NCI-H1092 treated with DMSO at 0.1 percent for 48 hours (cell line): ENCODE data around the gene PIEZO1.

Source experiments
- DNase-seq: peaks from one replicate; lab custom pipeline; 2025; lab: John Stamatoyannopoulos, UW

PIEZO1 gene

DNA sequence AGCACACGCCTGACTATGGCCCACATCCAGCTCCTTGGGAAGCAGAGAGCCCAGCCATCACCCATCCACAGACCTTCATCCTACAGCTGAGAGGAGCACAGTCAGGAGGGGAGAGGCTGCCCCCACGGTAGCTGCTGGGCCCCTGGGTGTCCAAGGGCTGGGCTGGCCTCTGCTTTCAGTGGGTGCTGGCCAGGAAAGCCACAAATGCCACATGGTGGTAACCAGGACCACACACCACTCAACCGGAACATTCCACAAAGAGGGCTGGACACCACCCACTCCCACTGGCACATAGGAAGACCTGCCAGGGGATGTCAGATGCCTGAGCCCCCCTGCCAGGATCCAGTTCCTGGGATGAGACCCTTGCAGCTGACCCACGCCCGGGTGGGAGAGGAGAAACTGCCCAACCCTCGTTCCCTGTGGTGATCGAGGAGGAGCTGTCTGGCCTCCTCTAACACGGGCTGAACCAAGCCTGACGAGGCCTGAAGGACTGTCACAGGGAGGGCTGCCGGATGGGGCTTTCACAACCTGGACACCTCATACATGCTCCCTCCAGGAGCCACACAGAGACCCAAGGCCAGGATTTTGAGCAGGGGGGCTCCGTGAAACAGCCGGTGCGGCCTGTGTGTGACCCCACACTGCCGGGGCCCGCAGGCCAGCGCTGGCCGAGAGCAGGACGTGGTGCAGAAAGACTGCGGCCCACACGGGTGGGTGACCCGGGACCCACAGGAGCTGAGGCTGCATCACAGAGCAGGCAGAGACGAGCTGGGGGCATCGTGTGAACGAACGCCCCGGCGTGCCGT is 30.7 kb downstream of the PIEZO1 start:
- no peak for DNase-seq

GRCh38 chr16:88753602-88754001 is 31.4 kb downstream of the PIEZO1 start:
- no peak for DNase-seq

DNA sequence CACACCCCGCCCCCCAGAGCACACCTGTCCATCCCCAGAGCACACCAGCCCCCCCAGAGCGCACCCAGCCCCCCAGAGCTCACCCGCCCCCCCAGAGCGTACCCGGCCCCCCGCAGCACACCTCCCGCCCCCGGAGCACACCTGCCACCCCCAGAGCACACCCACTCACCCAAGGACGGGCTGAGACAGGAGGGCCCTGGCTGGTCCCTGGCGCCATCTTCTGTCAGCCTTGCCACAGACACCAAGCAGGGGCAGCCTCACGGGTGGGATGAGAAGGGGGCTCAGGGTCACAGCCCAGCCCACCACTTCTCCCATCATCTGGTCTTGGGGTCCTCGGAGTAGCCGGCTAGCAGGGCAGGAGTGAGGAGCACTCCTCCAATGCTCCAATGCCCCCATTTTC is 31.8 kb downstream of the PIEZO1 start:
- DNase-seq: no peak

DNA sequence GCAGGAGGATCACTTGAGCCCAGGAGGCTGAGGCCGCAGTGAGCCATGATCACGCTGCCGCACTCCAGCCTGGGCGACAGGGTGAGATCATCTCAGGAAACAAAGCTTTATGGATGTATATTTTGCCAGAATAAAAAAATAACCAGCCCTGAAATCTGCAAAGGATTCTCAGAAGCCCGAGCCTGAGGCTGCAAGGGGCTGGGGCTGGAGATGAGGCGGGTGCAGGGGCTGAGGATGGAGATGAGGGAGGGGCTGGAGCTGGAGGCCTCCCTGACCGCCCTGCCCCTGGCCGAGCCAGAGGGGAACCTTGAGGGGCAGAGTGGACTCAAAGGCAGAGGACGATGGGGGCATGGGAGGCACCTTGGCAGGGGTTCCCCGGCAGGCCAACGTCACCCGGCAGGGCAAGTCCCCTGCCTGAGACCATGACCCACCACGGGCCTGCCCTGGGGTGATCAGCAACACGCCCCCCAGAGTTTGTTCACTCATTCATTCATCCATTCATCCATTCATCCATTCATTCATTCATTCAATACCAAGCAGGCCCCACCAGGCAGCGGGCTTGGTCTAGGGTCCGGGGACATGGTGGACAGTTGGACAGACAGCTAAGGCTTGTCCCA is 32.5 kb downstream of the PIEZO1 start:
- DNase-seq: no peak

DNA sequence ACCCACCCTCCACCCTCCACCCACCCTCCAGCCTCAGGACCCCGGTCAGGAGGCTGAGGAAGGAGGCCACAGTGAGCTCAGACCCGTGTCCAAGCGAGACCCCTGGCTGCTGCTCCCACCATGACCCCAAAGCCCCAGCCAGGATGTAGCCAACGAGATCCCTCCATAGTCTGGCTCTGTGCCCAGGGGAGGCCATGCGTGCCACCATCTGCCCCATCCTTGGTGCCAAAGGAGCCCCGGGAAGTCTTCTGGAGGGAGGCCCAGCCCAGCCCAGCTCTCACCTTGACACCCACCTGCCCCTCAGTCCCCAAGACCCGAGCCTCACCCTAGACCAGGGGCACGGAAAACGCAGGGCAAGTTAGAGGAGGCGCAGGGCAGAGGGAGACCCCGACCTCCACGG is 34.2 kb downstream of the PIEZO1 start:
- DNase-seq: peak; percentile 17

DNA sequence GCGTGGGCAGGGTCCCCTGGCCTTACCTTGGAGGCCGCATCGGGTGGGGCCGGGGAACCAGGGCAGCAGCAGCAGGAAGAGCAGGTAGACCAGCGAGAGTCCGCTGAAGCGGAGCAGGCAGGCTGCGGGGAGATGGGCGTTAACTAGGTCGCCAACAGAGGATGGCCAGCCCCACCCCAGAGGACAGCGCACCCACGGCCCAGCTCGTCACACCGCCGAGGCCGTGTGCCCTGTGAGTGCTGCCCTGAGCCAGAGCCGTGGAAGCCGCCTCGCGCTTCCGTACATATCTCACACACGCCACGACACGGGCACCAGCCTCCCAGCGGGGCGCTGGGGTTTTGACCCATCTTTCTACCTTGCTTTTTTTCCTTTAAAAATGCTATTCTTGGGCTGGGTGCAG is 35.7 kb downstream of the PIEZO1 start:
- no peak for DNase-seq

- DNase-seq: no peak
Observed at GRCh38 chr16:88748364-88748763, 36.7 kb downstream of the PIEZO1 start.

DNA sequence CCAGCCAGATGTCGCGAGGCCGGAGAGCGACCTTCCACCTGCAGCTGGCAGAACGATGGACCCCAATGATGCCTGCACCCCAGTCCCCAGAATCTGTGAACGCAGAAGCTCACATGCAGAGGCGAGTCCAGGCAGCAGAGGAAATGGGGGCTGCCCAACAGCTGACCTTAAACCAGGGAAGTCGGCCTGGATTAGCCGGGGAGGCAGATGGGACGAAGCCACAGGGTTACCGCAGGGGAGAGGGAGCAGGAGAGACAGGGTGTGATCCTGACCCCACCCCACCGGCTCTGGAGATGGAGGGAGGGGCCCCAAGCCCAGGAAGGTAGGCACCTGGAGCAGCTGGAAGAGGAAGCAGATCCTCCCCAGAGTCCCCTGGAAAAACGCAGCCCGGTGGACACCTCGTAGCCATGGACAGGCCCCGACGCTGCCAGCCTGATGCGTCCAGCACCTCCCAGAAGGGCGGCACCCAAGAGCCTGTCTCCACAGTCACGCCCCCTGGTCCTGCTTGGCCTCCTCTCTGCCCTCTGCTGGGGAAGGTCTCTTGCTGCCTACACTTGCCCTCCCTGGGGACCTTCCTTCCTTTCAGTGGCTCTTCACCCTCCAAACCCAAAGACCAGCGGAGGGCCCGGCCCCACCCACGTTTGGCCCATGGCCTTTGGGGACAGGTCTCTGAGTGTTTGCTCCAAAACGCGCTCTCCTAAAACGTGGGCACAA is 37.3 kb downstream of the PIEZO1 start:
- DNase-seq: no peak

- no peak for DNase-seq
Observed at GRCh38 chr16:88746506-88746905, 38.5 kb downstream of the PIEZO1 start.

DNA sequence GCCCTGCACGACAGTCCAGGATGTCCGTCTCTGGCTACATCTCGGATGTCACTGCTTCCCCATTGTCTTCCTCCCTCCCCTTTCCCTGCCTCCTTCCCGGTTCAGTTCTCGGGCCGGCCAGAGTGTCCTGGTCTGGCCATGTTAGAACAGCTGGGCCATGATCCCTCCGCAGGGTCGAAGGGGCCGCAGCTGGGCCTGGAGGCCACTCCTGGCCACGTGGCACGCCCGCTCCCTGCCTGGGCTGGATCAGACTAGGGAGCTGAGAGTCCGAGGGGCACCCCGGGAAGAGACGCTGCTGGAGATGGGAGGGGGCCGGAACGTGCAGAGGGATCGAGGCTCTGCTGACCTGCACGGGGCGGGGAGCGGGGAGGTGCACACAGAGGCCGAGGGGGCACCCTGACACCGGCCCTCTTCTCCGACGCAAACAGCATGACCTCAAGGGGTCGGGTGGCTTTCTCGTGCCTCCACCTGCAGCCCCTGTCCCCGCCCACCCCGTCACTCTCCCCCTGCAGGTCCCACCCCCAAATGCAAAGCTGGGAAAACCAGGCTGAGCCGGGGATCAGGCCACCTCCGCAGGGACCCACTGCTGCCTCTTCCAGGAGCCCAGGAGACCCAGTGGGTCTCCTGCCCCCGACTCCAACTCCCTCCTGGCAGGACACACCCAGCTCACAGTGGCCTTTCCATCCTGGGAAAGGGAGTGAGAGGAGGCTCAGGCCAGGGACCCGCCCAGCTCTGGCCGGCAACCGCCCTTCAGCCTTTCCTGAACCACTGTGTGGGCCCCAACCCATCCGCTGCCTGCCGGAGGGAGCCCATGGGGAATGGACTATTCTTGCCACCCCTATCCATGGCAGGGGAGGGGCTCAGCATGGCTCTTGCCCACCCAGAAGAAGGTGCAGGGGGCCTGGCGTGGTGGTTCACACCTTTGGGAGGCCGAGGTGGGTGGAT is 40.2 kb downstream of the PIEZO1 start:
- DNase-seq: no peak

- peak; percentile 20 for DNase-seq
Observed at GRCh38 chr16:88743693-88744576, 41.1 kb downstream of the PIEZO1 start.

DNA sequence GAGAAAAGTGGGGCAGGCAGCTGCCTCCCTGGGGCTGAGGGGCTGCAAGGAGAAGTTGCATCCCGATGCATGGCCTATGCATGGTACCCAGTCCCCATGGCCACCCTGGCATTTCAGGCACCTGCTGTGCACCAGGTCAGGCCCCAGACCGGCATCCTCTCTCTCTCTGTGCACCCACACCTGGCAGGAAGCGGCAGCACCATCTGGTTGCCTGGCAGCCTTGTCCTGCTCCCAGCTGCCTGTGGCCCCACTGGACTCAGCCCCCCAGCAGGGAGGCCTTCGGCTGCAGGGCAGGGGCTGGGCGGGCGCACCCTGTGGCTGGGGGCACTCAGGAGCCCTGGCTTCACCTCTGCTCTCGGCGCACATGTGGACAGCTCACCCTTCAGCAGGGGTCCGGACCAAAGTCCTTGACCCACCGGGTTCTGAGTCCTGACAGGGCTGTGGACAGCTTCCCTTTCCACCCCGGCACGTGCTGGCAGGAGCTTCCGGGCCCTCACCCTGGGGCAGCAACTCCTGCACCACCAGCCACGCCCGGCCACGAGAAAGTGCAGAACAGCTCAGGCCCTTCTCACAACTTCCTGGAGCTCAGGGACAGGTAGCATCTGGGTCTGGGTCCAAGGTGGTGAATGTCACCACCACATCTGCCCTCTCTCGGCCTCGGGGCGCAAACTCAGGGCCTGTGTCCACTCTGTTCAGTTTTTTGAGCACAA is 42.0 kb downstream of the PIEZO1 start:
- no peak for DNase-seq

DNA sequence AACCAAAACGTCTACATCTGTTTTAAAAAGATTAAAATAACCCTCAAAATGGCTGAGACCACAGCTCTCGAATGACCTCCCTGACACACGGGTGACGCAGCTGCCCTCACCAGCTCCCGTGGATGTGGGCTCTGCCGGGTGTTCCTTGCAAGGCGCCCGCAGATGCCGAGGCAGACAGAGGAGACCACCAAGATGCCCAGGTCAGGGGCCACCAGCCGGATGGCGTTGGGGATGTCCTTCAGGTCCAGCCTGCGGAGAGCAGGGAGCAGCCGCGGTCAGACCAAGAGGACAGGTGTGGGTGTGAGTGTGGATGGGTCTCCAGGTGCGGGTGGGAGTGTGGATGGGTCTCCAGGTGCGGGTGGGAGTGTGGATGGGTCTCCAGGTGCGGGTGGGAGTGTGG is 43.7 kb downstream of the PIEZO1 start:
- DNase-seq: no peak

- DNase-seq: no peak
Observed at GRCh38 chr16:88740727-88741055, 44.3 kb downstream of the PIEZO1 start.

GRCh38 chr16:88739977-88740726 is 44.9 kb downstream of the PIEZO1 start:
- DNase-seq: no peak

GRCh38 chr16:88739139-88739976 is 45.7 kb downstream of the PIEZO1 start:
- no peak for DNase-seq

DNA sequence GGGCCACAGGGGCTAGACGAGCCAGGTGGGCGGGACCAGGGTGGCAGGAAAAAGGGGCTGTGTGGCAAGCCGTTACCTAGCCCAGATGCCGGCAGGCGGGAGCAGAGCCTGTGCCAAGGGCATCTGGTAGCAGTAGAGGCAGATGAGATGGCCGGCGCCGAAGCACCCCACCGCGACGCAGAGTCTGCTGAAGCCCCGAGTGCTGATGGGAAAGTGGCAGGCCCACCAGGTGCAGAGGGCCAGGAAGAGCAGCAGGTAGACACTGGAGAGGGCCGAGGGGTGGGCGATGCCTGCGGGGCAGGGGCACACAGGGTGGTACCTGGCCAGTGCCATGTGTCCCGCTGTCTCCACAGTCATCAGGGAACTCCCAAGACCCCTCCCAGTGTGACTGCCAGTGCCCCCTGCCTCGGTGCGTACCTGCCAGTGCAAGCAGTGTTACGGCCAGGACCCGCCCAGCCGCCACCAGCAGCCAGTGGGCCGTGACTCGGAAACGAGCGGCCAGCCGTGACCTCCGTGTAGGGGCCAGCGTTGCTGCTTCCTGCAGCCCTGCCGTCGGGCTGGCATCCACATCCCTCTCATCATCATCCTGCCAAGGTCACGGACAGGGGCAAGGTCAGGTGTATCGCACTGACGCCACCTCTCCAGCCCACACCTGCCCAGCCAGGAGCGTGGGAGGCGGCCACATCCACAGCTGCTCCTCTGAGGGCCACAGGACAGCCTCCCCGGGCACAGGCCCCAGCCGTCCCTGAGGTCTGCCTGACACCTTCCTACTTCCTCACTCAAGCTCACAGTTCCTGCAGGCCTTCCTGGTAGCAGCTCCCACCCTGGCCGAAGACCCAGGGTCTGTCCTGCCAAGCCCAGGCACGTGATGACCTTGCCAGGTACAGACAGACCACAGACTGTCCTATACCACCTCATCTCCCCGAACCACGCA is 46.6 kb downstream of the PIEZO1 start:
- no peak for DNase-seq
